OCI-LY3 (cell line): ENCODE data around the gene CCDC6.

ENCODE experiments used
- EZH2phosphoT487 ChIP-seq: fragments of 200-600 bp; shearing (Covaris generic); IDR thresholded peaks from 2 replicates; pipeline ENCODE4 v1.6.1; 2018; ENCODE audit warnings: antibody characterized with exemption, mixed run types, low read depth
- TF ChIP-seq, protein P1 (sequence below): fragments of 200-600, 300-600 bp; sonication (generic); IDR thresholded peaks from 2 replicates; pipeline ENCODE4 v1.5.1; 2014; ENCODE audit warnings: antibody characterized with exemption, low read length, low read depth

GRCh38 chr10:59892697-59893096 is 13.7 kb downstream of the CCDC6 start:
- TF ChIP-seq, protein P1, sequence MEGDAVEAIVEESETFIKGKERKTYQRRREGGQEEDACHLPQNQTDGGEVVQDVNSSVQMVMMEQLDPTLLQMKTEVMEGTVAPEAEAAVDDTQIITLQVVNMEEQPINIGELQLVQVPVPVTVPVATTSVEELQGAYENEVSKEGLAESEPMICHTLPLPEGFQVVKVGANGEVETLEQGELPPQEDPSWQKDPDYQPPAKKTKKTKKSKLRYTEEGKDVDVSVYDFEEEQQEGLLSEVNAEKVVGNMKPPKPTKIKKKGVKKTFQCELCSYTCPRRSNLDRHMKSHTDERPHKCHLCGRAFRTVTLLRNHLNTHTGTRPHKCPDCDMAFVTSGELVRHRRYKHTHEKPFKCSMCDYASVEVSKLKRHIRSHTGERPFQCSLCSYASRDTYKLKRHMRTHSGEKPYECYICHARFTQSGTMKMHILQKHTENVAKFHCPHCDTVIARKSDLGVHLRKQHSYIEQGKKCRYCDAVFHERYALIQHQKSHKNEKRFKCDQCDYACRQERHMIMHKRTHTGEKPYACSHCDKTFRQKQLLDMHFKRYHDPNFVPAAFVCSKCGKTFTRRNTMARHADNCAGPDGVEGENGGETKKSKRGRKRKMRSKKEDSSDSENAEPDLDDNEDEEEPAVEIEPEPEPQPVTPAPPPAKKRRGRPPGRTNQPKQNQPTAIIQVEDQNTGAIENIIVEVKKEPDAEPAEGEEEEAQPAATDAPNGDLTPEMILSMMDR, result no peak
- TF ChIP-seq EZH2phosphoT487, result no peak
